Measurements from ENCODE around the gene GGN.
"Not testable (repeated sequence)": the region's sequence is repeated elsewhere in the genome, so short reads cannot be mapped to it uniquely, and the experiment has no call there.

Gene GGN

DNA sequence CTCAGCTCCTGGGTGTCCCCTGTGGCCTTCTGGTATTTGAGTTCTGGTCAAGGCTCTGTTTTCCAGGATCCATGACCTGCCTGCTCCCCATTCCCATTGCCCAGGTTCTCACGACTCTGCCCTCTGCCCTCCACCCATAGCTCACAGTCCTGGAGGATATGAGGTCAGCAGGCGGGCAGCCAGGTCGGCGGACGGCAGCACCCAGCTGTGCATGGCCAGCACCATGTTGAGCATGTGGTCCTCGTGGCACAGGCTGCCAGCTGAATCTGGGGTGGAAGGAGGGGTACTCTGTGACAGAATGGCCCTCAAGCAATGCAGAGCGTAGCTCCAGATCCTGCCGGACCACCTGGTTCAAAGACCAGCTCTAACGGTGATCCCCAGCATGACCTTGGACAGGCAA lies 33.1 kb upstream of the GGN start:
- DNase-seq (ENCODE audit: low read depth): no peak
- H3K4me3 ChIP-seq (ENCODE audit: low read depth, low read length): no peak overlapping the region
- TF ChIP-seq, protein P1, sequence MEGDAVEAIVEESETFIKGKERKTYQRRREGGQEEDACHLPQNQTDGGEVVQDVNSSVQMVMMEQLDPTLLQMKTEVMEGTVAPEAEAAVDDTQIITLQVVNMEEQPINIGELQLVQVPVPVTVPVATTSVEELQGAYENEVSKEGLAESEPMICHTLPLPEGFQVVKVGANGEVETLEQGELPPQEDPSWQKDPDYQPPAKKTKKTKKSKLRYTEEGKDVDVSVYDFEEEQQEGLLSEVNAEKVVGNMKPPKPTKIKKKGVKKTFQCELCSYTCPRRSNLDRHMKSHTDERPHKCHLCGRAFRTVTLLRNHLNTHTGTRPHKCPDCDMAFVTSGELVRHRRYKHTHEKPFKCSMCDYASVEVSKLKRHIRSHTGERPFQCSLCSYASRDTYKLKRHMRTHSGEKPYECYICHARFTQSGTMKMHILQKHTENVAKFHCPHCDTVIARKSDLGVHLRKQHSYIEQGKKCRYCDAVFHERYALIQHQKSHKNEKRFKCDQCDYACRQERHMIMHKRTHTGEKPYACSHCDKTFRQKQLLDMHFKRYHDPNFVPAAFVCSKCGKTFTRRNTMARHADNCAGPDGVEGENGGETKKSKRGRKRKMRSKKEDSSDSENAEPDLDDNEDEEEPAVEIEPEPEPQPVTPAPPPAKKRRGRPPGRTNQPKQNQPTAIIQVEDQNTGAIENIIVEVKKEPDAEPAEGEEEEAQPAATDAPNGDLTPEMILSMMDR (conservative IDR thresholded peaks at IDR 0.05; ENCODE audit: low read depth, low read length): no peak

DNA sequence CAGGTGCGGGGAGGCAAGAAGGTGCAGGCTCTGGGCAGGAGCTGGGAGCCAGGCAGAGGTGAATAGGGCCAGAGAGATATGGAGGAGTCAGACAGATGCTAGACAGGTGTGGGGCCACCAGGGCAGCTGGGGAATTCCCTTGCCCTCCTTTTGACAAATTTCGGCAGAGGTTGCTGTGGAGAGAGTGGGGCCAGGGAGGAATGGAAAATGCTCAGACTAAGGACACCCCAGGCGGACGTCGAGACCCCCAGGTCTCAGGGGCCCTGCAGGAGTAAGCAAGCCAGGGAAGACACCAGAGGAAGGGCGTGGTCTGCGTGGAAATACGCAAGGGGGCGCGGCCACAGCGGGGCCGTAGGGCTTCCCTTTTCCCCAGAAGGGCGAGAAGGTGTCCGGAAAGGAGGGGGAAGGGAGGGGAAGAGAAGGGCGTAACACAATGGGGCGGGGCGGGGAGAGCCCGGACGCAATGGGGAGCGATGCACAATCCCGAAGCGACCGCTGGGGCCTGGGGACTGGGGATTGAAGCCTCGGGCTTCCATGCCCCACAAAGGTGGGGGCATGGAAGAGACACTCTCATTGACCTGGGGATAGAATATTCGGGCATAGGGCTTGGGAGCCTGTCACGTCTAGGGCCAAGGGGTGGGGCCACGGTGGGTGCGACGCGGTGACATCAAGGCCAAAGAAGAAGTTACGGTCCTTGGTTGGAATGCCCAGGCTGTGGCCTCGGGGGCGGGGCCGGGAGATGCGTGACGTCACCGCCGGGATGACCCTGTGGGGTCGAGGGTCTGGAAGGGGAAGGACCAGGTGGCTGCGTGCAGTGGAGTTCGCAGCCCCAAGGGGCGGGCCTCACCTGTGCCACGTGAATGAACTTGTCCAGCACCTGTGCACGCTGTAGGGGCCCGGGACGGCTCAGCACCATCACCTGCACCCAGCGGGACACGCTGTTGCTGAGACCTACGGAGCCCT lies 30.0 kb upstream of the GGN start:
- TF ChIP-seq, protein P1 (conservative IDR thresholded peaks at IDR 0.05; ENCODE audit: low read depth, low read length): no peak
- no peak for DNase-seq (ENCODE audit: low read depth)
- H3K4me3 ChIP-seq (ENCODE audit: low read depth, low read length): no peak overlapping the region

DNA sequence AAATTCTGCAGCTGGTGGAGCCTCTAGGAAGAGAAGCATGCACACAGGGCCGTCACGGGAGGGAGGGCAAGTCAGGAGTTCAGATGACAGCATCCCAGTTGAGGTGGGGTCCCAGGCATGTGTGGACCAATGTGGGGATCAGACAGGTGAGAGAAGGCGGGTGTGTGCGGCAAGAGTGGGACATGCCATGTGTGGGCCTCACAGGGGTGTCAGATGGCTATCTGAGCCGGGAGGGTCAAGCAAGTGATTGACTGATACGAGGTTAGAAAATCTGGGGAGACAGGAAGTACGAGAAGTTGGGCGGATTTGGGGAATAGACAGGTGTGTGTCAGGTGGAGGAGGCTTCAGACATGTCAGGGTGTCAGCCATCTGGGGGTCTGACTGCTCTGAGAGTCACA lies 29.3 kb upstream of the GGN start:
- TF ChIP-seq, protein P1 (conservative IDR thresholded peaks at IDR 0.05; ENCODE audit: low read depth, low read length): no peak
- no peak for DNase-seq (ENCODE audit: low read depth)
- no peak overlapping the region for H3K4me3 ChIP-seq (ENCODE audit: low read depth, low read length)

DNA sequence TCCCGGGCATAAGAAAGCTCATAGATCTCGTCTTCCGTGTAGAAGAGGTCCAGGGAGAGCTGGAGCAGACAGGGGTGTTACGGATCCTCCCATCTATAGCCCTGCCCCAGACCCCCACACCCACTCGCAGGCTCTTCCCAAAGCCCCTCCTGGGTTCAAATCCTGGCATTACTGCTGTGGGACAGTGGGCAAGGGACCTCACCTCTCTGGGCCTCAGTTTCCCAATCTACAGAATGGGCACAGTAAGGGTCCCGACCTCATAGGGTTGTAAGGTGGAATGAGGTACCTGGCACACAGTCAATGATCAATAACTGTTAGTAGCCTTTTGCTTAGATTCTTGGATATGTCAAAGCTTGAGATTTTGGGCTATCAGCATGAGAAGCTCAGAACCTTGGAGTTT lies 25.6 kb upstream of the GGN start:
- DNase-seq (ENCODE audit: low read depth): no peak
- TF ChIP-seq, protein P1 (conservative IDR thresholded peaks at IDR 0.05; ENCODE audit: low read depth, low read length): no peak
- no peak overlapping the region for H3K4me3 ChIP-seq (ENCODE audit: low read depth, low read length)

DNA sequence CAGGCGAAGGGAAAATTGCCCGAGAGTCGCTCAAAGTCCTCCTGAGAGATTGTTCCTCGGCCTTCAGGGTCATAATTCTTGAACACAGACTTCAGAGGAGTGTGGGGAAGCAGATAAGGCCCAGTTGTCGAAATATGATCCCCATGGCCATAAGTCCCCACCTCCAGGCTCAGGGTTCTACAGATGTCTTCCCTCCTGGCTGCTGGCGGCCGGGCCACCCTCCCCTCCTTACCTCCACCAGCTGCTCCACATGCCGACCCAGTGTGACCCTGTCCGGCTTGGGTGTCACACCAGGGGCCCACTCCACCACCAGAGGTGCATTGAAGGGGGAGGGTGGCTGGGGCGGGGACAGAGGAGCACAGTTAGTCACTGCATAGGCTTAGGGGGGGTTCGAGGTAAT lies 25.1 kb upstream of the GGN start:
- H3K4me3 ChIP-seq (ENCODE audit: low read depth, low read length): no peak overlapping the region
- DNase-seq (ENCODE audit: low read depth): no peak
- TF ChIP-seq, protein P1 (conservative IDR thresholded peaks at IDR 0.05; ENCODE audit: low read depth, low read length): no peak

DNA sequence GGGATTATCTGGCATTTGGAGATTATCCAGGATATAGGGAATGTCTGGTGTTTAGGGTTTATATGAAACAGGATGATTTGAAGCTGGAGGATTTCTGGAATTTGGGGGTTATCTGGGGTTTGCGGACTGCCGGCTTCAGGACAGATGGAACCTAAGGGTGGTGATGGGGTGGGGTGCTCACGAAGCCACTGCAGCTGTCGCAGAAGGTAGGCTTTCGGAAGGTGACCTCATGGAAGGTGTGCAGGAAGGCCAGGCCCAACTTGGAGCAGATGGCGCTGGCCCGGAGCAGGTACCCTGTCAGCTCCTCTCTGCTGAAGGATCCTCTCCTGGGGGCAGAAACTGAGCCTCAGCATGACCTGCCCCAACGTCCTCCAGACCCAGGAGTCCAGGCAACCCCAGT lies 24.7 kb upstream of the GGN start:
- TF ChIP-seq, protein P1 (conservative IDR thresholded peaks at IDR 0.05; ENCODE audit: low read depth, low read length): no peak
- no peak for DNase-seq (ENCODE audit: low read depth)
- no peak overlapping the region for H3K4me3 ChIP-seq (ENCODE audit: low read depth, low read length)

DNA sequence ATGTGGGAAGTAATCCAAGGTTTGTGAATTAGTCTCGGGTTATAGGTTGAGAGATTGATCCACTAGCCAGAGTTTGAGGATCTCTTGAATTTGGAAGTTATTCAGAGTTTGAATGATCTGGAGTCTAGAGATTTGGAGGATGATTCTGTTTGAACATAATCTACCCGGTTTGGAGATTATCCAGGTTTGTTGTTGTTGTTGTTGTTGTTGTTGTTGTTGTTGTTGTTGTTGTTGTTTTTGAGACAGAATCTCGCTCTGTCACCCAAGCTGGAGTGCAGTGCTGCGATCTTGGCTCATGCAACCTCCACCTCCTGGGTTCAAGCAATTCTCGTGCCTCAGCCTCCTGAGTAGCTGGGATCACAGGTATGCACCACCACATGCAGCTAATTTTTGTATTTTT lies 24.1 kb upstream of the GGN start:
- not testable (repeated sequence) for DNase-seq (ENCODE audit: low read depth); H3K4me3 ChIP-seq (ENCODE audit: low read depth, low read length)

Data from choroid plexus epithelial cell (primary cell).